H1 (cell line): ENCODE data around the gene BTBD10. TPM values are rescaled to one million over a fixed set of nuclear protein-coding genes. Genes with fewer than 3 reads are reported as not detected.

Source experiments
- CTCF ChIA-PET: fragments of 300-600 bp; sonication (Branson Sonifier 250); formaldehyde crosslinking; loops from one replicate; lab custom pipeline; 2021; ENCODE audit not compliant: partially characterized antibody; lab: Charles Lee
- POLR2A ChIA-PET: fragments of 300-600 bp; sonication (Branson Sonifier 250); formaldehyde crosslinking; loops from one replicate; lab custom pipeline; 2021; ENCODE audit warnings: inconsistent platforms; ENCODE audit not compliant: partially characterized antibody; lab: Charles Lee
- DNase-seq, 2 experiments: peaks; one replicate each; pipeline versions ENCODE4 v3.0.0 to v3.0.0-alpha.2; 2010 to 2022; ENCODE audit warnings: low spot score in 2 of 2, low read depth in 1 of 2, mixed read lengths in 1 of 2
- FAIRE-seq: peaks from 2 replicates; lab custom pipeline; 2011; peaks lifted over from hg19 to GRCh38; lab: Jason Lieb, UNC
- H2AFZ ChIP-seq: 2 replicates; pipeline ENCODE4 v1.8.1; 2012; ENCODE audit warnings: low read length, inconsistent platforms
- H2AK5ac ChIP-seq: 2 replicates; pipeline ENCODE4 v1.6.1; 2013; ENCODE audit warnings: low read depth, low read length
- H2BK120ac ChIP-seq: replicated peaks from 2 replicates; pipeline ENCODE3; 2013; ENCODE audit warnings: low read depth, low read length, inconsistent platforms
- H2BK12ac ChIP-seq: 2 replicates; pipeline ENCODE4 v1.6.1; 2013; ENCODE audit warnings: low read depth, low read length
- H2BK15ac ChIP-seq: 2 replicates; pipeline ENCODE4 v1.6.1; 2013; ENCODE audit warnings: low read length
- H2BK20ac ChIP-seq: 2 replicates; pipeline ENCODE4 v1.6.1; 2013; ENCODE audit warnings: low read length
- H2BK5ac ChIP-seq: 2 replicates; pipeline ENCODE4 v1.6.1; 2013; ENCODE audit warnings: low read depth, low read length
- H3K14ac ChIP-seq: 2 replicates; pipeline ENCODE4 v1.6.1; 2013; ENCODE audit warnings: inconsistent platforms; ENCODE audit not compliant: insufficient read length
- H3K18ac ChIP-seq: 2 replicates; pipeline ENCODE4 v1.6.1; 2013; ENCODE audit warnings: low read length; ENCODE audit errors: extremely low read depth
- H3K23ac ChIP-seq: 2 replicates; pipeline ENCODE4 v1.6.1; 2013; ENCODE audit warnings: inconsistent platforms; ENCODE audit not compliant: insufficient read length
- H3K23me2 ChIP-seq: 2 replicates; pipeline ENCODE4 v1.6.1; 2013; ENCODE audit warnings: low read depth, low read length
- H3K27ac ChIP-seq: 2 replicates; pipeline ENCODE4 v1.6.1; 2011; ENCODE audit warnings: low read depth, low read length, inconsistent platforms
- H3K27me3 ChIP-seq, 4 experiments: replicated peaks in 1 of 4; 1 replicate in 1 of 4; 2 replicates in 3 of 4; pipeline versions ENCODE4 v1.6.1 to v1.8.1; 2011 to 2013; ENCODE audit warnings: low read length in 3 of 4, mild to moderate bottlenecking in 3 of 4, inconsistent platforms in 2 of 4, mixed read lengths in 2 of 4, moderate library complexity in 1 of 4; ENCODE audit not compliant: control insufficient read depth in 3 of 4, insufficient read depth in 3 of 4; ENCODE audit errors: extremely low read depth in 1 of 4
- H3K36me3 ChIP-seq, 4 experiments: 2 replicates each; pipeline versions ENCODE4 v1.6.1 to v1.8.1; 2011 to 2013; ENCODE audit warnings: mild to moderate bottlenecking in 4 of 4, low read length in 3 of 4, moderate library complexity in 2 of 4, control low read depth in 1 of 4, inconsistent platforms in 1 of 4; ENCODE audit not compliant: insufficient read depth in 4 of 4, control insufficient read depth in 2 of 4
- H3K4ac ChIP-seq: replicated peaks from 2 replicates; pipeline ENCODE3; 2013; ENCODE audit warnings: low read length, low read depth, mixed read lengths, inconsistent platforms; ENCODE audit not compliant: insufficient read length
- H3K4me1 ChIP-seq, 4 experiments: replicated peaks in 1 of 4; 1 replicate in 1 of 4; 2 replicates in 3 of 4; pipeline versions ENCODE4 v1.6.1 to v1.8.1; 2011 to 2013; ENCODE audit warnings: low read length in 3 of 4, inconsistent platforms in 2 of 4, mixed read lengths in 1 of 4; ENCODE audit not compliant: insufficient read depth in 4 of 4, control insufficient read depth in 3 of 4
- H3K4me2 ChIP-seq, 2 experiments: 2 replicates each; pipeline versions ENCODE4 v1.6.1 to v1.8.1; 2011 to 2013; ENCODE audit warnings: low read depth in 2 of 2, low read length in 2 of 2, control low read depth in 1 of 2, inconsistent platforms in 1 of 2, mild to moderate bottlenecking in 1 of 2; ENCODE audit not compliant: insufficient read depth in 1 of 2
- H3K4me3 ChIP-seq, 4 experiments: fragments of 200-600, 300-600 bp in 1 of 4; sonication (generic), shearing (Covaris generic), sonication (Bioruptor Twin) in 1 of 4; 2 replicates each; pipeline versions ENCODE4 v1.5.1 to v1.8.1; 2011 to 2016; ENCODE audit warnings: low read length in 4 of 4, low read depth in 3 of 4, control low read depth in 2 of 4, inconsistent platforms in 2 of 4, mild to moderate bottlenecking in 2 of 4, mixed read lengths in 1 of 4, moderate library complexity in 1 of 4; ENCODE audit not compliant: insufficient read depth in 2 of 4; ENCODE audit errors: extremely low read depth in 1 of 4
- H3K56ac ChIP-seq: replicated peaks from 2 replicates; pipeline ENCODE3; 2013; ENCODE audit warnings: low read depth, mild to moderate bottlenecking, mixed read lengths, low read length, inconsistent platforms; ENCODE audit not compliant: insufficient read length
- H3K79me1 ChIP-seq: 2 replicates; pipeline ENCODE4 v1.6.1; 2013; ENCODE audit warnings: low read depth, low read length, control low read depth
- H3K79me2 ChIP-seq, 2 experiments: 2 replicates each; pipeline versions ENCODE4 v1.6.1 to v1.8.1; 2012 to 2013; ENCODE audit warnings: low read length in 2 of 2, mild to moderate bottlenecking in 2 of 2, inconsistent platforms in 1 of 2; ENCODE audit not compliant: insufficient read depth in 2 of 2, control insufficient read depth in 1 of 2
- H3K9ac ChIP-seq, 4 experiments: replicated peaks in 1 of 4; 1 replicate in 1 of 4; 2 replicates in 3 of 4; pipeline versions ENCODE4 v1.6.1 to v1.8.1; 2011 to 2013; ENCODE audit warnings: low read depth in 3 of 4, low read length in 3 of 4, control low read depth in 2 of 4, mild to moderate bottlenecking in 2 of 4, moderate library complexity in 2 of 4, inconsistent platforms in 1 of 4; ENCODE audit errors: extremely low read depth in 1 of 4
- H3K9me3 ChIP-seq, 2 experiments: 2 replicates each; pipeline versions ENCODE4 v1.6.1 to v1.8.1; 2012 to 2013; ENCODE audit warnings: mild to moderate bottlenecking in 2 of 2, moderate library complexity in 2 of 2, control low read depth in 1 of 2, inconsistent platforms in 1 of 2, low read depth in 1 of 2, low read length in 1 of 2, mixed read lengths in 1 of 2; ENCODE audit not compliant: insufficient read depth in 2 of 2
- H4K20me1 ChIP-seq, 2 experiments: replicated peaks in 1 of 2; 2 replicates each; pipeline versions ENCODE3 to v1.8.1; 2011 to 2013; ENCODE audit warnings: inconsistent platforms in 2 of 2, low read length in 2 of 2, mild to moderate bottlenecking in 1 of 2; ENCODE audit not compliant: insufficient read depth in 2 of 2, control insufficient read depth in 1 of 2
- H4K5ac ChIP-seq: 2 replicates; pipeline ENCODE4 v1.6.1; 2013; ENCODE audit warnings: low read length, low read depth, mixed read lengths, inconsistent platforms; ENCODE audit not compliant: insufficient read length
- H4K8ac ChIP-seq: 2 replicates; pipeline ENCODE4 v1.8.0; 2013; ENCODE audit warnings: mild to moderate bottlenecking, moderate library complexity, low read length, inconsistent platforms; ENCODE audit not compliant: insufficient read depth; ENCODE audit errors: extremely low read depth
- H4K91ac ChIP-seq: replicated peaks from 2 replicates; pipeline ENCODE3; 2013; ENCODE audit warnings: low read length, mixed read lengths, inconsistent platforms; ENCODE audit not compliant: insufficient read length
- EGR1 ChIP-seq: IDR thresholded peaks from 2 replicates; pipeline ENCODE4 v1.6.1; 2011; ENCODE audit warnings: low read depth, low read length, borderline replicate concordance
- POLR2A ChIP-seq, 2 experiments: IDR thresholded peaks; 1 replicate in 1 of 2; 2 replicates in 1 of 2; pipeline ENCODE4 v1.6.1; 2011; ENCODE audit warnings: low read depth in 2 of 2, low read length in 2 of 2, mild to moderate bottlenecking in 2 of 2; ENCODE audit errors: control extremely low read depth in 1 of 2
- polyA plus RNA-seq, 7 experiments: library from polyadenylated mRNA; depleted of rRNA in 3 of 7; stranded (reverse) in 5 of 7; unstranded in 2 of 7; fragments of >200 nt in 5 of 7; fragments of 200-250 nt in 2 of 7; gene quantifications; 1 replicate in 5 of 7; 2 replicates in 1 of 7; 4 replicates in 1 of 7; pipeline versions ENCODE4 v1.2.1 to v1.2.3, GENCODE V29; 2011 to 2013; ENCODE audit warnings: missing spikeins in 2 of 7, mixed read lengths in 2 of 7
- total RNA-seq: library from RNA; stranded (reverse); fragmentation: NEBNext Ultra II Directional; extraction: Animal tissue kit (Norgen Biotek cat#: 25700); gene quantifications from 2 replicates; pipeline ENCODE4 v1.2.1, GENCODE V29; 2021

The BTBD10 gene
- total and polyA plus RNA-seq, 2 of the 8 experiments (the other 6 are each of a cell fraction or from before 2014, with no cell fraction given) = 13.8 to 22.2 TPM

- Histone ChIP-seq H4K8ac (no peak overlapping the region), H2BK20ac (no peak overlapping the region), H3K27ac (no peak overlapping the region), H3K18ac (no peak overlapping the region), H3K27me3 (no peaks in the 10 kb centered on the region), H3K9ac (no peak overlapping the region), H2BK120ac (no peak overlapping the region), H2BK5ac (no peak overlapping the region), H3K79me1 (no peaks in the 10 kb centered on the region), H4K5ac (no peak overlapping the region), H3K23me2 (no peaks in the 10 kb centered on the region), H3K9me3 (peaks cover 2 to 25% of the 10 kb centered on the region in 2 experiments; a peak in 3 of 4 replicates), H3K36me3 (no peaks in the 10 kb centered on the region; a peak in 1 of 8 replicates), H4K20me1 (no peaks in the 10 kb centered on the region), H3K4me1 (no peaks in the 10 kb centered on the region), H2BK12ac (no peak overlapping the region), H2AK5ac (no peak overlapping the region), H3K23ac (no peak overlapping the region), H3K4me3 (no peak overlapping the region), H2BK15ac (no peak overlapping the region), H4K91ac (no peak overlapping the region), H3K4me2 (no peak overlapping the region), H2AFZ (no peak overlapping the region), H3K14ac (no peak overlapping the region), H3K79me2 (peaks cover 0 to 3% of the 10 kb centered on the region in 2 experiments; a peak in 1 of 4 replicates), H3K56ac (no peak overlapping the region), H3K4ac (no peak overlapping the region)
- POLR2A ChIA-PET = no interaction called here
- CTCF ChIA-PET = no interaction called here
- DNase-seq (no peak), FAIRE-seq (no peak)
- TF ChIP-seq POLR2A (IDR thresholded peaks at IDR 0.05; ENCODE audit: control extremely low read depth in 1 of 2, low read depth in 2 of 2, low read length in 2 of 2) (no peak), EGR1 (no peak)
Measured at GRCh38 chr11:13427440-13427839, 35.6 kb downstream of the BTBD10 start.
